Kidney (tissue), 14 donors: Measurements from ENCODE around the gene APMAP. TPM values are rescaled to one million over a fixed set of nuclear protein-coding genes. Genes with fewer than 3 reads are reported as not detected.
A peak's percentile ranks its signal among the peaks of the same experiment; 100 is the strongest.

ENCODE experiments used
- DNase-seq, 5 donors: peaks; one replicate each; pipeline ENCODE4 v3.0.0-alpha.2; 2013 to 2020
- FAIRE-seq: peaks from 2 replicates; lab custom pipeline; 2012; peaks lifted over from hg19 to GRCh38; lab: Jason Lieb, UNC
- H3K27ac ChIP-seq, 2 donors: one replicate each; pipeline ENCODE4 v1.7.0; 2013; ENCODE audit warnings: low read depth in 2 of 2, low read length in 2 of 2, inconsistent platforms in 1 of 2
- H3K27me3 ChIP-seq: one replicate; pipeline ENCODE4 v1.7.1; 2013; ENCODE audit warnings: low read length, inconsistent platforms; ENCODE audit not compliant: control insufficient read depth, insufficient read depth
- H3K36me3 ChIP-seq, 3 donors: one replicate each; pipeline versions ENCODE4 v1.7.0 to v1.7.1; 2013; ENCODE audit warnings: low read length in 3 of 3, control low read depth in 1 of 3, inconsistent platforms in 1 of 3; ENCODE audit not compliant: insufficient read depth in 3 of 3, control insufficient read depth in 2 of 3
- H3K4me1 ChIP-seq, 3 donors: one replicate each; pipeline versions ENCODE4 v1.7.0 to v1.7.1; 2013; ENCODE audit warnings: low read length in 3 of 3, inconsistent platforms in 1 of 3, low read depth in 1 of 3; ENCODE audit not compliant: control insufficient read depth in 2 of 3, insufficient read depth in 2 of 3
- H3K4me3 ChIP-seq, 3 donors: one replicate each; pipeline versions ENCODE4 v1.7.0 to v1.8.1; 2013; ENCODE audit warnings: low read length in 3 of 3, control low read depth in 1 of 3, inconsistent platforms in 1 of 3
- H3K9ac ChIP-seq, 3 donors: one replicate each; pipeline versions ENCODE4 v1.7.0 to v1.7.1; 2013; ENCODE audit warnings: low read length in 3 of 3, control low read depth in 1 of 3, inconsistent platforms in 1 of 3
- H3K9me3 ChIP-seq, 3 donors: one replicate each; pipeline versions ENCODE4 v1.7.0 to v1.7.1; 2013; ENCODE audit warnings: low read length in 3 of 3, control low read depth in 1 of 3, inconsistent platforms in 1 of 3; ENCODE audit not compliant: control insufficient read depth in 2 of 3, insufficient read depth in 1 of 3
- intact Hi-C: fragments of 100-400 bp; cut with DNase I; formaldehyde crosslinking; loops from one replicate; pipeline ENCODE4 v1.11.1; 2022
- polyA plus RNA-seq: library from polyadenylated mRNA; stranded (reverse); fragments of 350-450 nt; fragmentation: Illumina TruSeq; extraction: RNeasy Lipid Tissue Mini Kit (QIAGEN cat#74804); gene quantifications from one replicate; pipeline ENCODE4 v1.2.3, GENCODE V29; 2014; ENCODE audit warnings: low read depth, low replicate concordance; ENCODE audit not compliant: insufficient read depth
- total RNA-seq: library from RNA; stranded (reverse); fragmentation: NEBNext Ultra II Directional; extraction: Animal tissue kit (Norgen Biotek cat#: 25700); gene quantifications from one replicate; pipeline ENCODE4 v1.2.1, GENCODE V29; 2021
- TF ChIP-seq, protein P1 (sequence below): IDR thresholded peaks from 3 replicates; pipeline ENCODE4 v1.5.1; 2012; ENCODE audit warnings: mild to moderate bottlenecking, moderate library complexity, borderline replicate concordance; ENCODE audit not compliant: insufficient read depth; ENCODE audit errors: extremely low read depth
- donor health status: control.
- donor health status: control.
- donor health status: control.
- donor health status: control.
- donor health status: control.
- donor health status: DM: yes; HTN: yes; CAD: no.
- donor health status: Normal renal cell carcinoma (clear cell type).

APMAP gene
- total and polyA plus RNA-seq, 2 donors from 2014 or later = 79.7 to 90.9 TPM

DNA sequence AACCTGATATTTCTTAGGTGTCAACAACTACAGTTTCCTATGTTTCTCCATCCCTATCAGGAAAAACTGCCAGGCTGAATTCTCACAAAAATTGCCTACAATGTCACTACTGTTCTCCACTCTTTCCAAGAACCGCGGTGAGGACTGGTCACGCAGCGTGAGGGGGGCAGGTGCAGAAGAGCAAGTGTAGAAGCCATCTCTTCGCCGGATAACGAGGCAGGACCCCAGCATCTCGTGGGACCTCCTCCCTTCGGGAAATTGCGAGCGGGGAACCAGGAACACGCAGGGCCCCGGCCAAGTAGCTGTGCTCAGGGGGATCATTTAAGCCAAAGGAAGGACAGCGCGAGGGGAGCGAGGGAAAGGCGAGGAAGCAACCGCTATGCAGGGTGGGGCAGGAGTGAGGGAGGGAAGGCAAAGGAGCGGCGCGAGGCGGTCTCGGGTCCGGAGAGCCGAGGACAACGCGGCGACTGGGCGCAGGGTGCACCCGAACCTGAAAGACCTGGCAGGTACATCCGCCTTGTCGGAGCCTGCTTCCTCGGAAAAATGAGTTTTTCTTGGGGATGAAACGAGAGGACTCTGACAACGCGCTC lies 559 bp downstream of the APMAP start:
- FAIRE-seq = no peak
- peaks cover 0 to 12% (median 6%) of the 10 kb centered on the region in 3 donors for H3K4me1 ChIP-seq
- intact Hi-C loops = loop anchor here (10.0 kb wide), 1 partner anchor 183 kb away; no protein-coding TSS in a partner anchor
- DNase-seq = peak in 2 of 5 donors; percentile 51 to 85
- TF ChIP-seq, protein P1, sequence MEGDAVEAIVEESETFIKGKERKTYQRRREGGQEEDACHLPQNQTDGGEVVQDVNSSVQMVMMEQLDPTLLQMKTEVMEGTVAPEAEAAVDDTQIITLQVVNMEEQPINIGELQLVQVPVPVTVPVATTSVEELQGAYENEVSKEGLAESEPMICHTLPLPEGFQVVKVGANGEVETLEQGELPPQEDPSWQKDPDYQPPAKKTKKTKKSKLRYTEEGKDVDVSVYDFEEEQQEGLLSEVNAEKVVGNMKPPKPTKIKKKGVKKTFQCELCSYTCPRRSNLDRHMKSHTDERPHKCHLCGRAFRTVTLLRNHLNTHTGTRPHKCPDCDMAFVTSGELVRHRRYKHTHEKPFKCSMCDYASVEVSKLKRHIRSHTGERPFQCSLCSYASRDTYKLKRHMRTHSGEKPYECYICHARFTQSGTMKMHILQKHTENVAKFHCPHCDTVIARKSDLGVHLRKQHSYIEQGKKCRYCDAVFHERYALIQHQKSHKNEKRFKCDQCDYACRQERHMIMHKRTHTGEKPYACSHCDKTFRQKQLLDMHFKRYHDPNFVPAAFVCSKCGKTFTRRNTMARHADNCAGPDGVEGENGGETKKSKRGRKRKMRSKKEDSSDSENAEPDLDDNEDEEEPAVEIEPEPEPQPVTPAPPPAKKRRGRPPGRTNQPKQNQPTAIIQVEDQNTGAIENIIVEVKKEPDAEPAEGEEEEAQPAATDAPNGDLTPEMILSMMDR = no peak
- peak overlapping the region; percentile 69 to 87 (median 87) for H3K9ac ChIP-seq
- no peaks in the 10 kb centered on the region for H3K36me3 ChIP-seq
- H3K9me3 ChIP-seq = no peaks in the 10 kb centered on the region
- peak overlapping the region; percentile 68 to 82 for H3K27ac ChIP-seq
- H3K4me3 ChIP-seq = peak overlapping the region; percentile 71 to 88 (median 86)
- no peaks in the 10 kb centered on the region for H3K27me3 ChIP-seq

- no peak for FAIRE-seq
- H3K27me3 ChIP-seq = no peaks in the 10 kb centered on the region
- peaks cover 0 to 12% (median 6%) of the 10 kb centered on the region in 3 donors for H3K4me1 ChIP-seq
- H3K27ac ChIP-seq = no peak overlapping the region
- H3K9me3 ChIP-seq = no peaks in the 10 kb centered on the region
- intact Hi-C loops = loop anchor here (10.0 kb wide), 1 partner anchor 184 kb away; no protein-coding TSS in a partner anchor
- no peak overlapping the region for H3K4me3 ChIP-seq
- H3K36me3 ChIP-seq = no peaks in the 10 kb centered on the region
- H3K9ac ChIP-seq = no peak overlapping the region
- TF ChIP-seq, protein P1 = no peak
- peak in 2 of 5 donors; percentile 24 to 29 for DNase-seq
These were observed 1.7 kb downstream of the APMAP start for GRCh38 chr20:24990810-24991252.

- peaks cover 0 to 7% (median 5%) of the 10 kb centered on the region in 3 donors for H3K4me1 ChIP-seq
- DNase-seq = peak in 1 of 5 donors; percentile 21
These were observed 3.4 kb downstream of the APMAP start for GRCh38 chr20:24989162-24989561.

More at GRCh38 chr20:24989162-24989561, 3.4 kb downstream of the APMAP start:
- no peak overlapping the region for H3K4me3 ChIP-seq
- no peak for FAIRE-seq
- no peaks in the 10 kb centered on the region for H3K36me3 ChIP-seq
- TF ChIP-seq, protein P1 = no peak
- H3K9ac ChIP-seq = no peak overlapping the region
- H3K27me3 ChIP-seq = no peaks in the 10 kb centered on the region
- no peak overlapping the region for H3K27ac ChIP-seq
- no peaks in the 10 kb centered on the region for H3K9me3 ChIP-seq
- intact Hi-C loops = no loop called here
